ENCODE measurements around the gene SPRR1A.
"Not testable (repeated sequence)": the region's sequence is repeated elsewhere in the genome, so short reads cannot be mapped to it uniquely, and the experiment has no call there.

DNA sequence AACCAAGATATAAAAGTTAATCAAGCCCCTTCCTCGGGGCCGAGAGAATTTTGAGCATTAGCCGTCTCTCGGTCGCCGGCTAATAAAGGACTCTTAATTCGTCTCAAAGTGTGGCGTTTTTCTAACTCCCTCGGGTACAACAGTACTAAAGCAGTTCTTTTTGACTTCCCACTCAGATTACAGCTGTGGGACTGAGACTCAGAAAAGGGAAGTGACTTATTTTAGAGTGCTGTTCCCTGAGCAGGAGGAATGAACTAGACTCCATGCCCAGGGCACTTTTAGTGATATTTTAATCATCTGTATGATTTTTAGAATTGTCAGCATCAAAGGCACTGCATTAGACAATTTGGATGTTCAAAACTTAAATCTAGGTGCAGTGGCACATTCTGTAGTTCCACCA is 38.5 kb downstream of the SPRR1A start:
- not testable (repeated sequence) for TF ChIP-seq SREBF1 (IDR thresholded peaks at IDR 0.05; ENCODE audit: low read length); GABPA (IDR thresholded peaks at IDR 0.05; ENCODE audit: low read depth); SUZ12 (IDR thresholded peaks at IDR 0.05; ENCODE audit: unreplicated experiment); SIN3A (IDR thresholded peaks at IDR 0.05; ENCODE audit: low read depth, low read length); JUNB (IDR thresholded peaks at IDR 0.05); EP300 (IDR thresholded peaks at IDR 0.05; ENCODE audit: borderline replicate concordance in 1 of 2, control insufficient read depth in 1 of 2, low read depth in 2 of 2, low read length in 2 of 2); BCL11A (IDR thresholded peaks at IDR 0.05; ENCODE audit: low read depth, low read length); BCL3 (IDR thresholded peaks at IDR 0.05; ENCODE audit: borderline replicate concordance, insufficient read depth, low read depth, low read length, poor library complexity, severe bottlenecking); BHLHE40 (IDR thresholded peaks at IDR 0.05; ENCODE audit: borderline replicate concordance in 1 of 2, low read depth in 2 of 2, low read length in 1 of 2); E2F4 (IDR thresholded peaks at IDR 0.05; ENCODE audit: low read depth, low read length)
- TF ChIP-seq, protein P1, sequence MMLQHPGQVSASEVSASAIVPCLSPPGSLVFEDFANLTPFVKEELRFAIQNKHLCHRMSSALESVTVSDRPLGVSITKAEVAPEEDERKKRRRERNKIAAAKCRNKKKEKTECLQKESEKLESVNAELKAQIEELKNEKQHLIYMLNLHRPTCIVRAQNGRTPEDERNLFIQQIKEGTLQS (IDR thresholded peaks at IDR 0.05; ENCODE audit: borderline replicate concordance, extremely low read depth, low read depth, low read length), result not testable (repeated sequence)
- TF ChIP-seq, protein P2, sequence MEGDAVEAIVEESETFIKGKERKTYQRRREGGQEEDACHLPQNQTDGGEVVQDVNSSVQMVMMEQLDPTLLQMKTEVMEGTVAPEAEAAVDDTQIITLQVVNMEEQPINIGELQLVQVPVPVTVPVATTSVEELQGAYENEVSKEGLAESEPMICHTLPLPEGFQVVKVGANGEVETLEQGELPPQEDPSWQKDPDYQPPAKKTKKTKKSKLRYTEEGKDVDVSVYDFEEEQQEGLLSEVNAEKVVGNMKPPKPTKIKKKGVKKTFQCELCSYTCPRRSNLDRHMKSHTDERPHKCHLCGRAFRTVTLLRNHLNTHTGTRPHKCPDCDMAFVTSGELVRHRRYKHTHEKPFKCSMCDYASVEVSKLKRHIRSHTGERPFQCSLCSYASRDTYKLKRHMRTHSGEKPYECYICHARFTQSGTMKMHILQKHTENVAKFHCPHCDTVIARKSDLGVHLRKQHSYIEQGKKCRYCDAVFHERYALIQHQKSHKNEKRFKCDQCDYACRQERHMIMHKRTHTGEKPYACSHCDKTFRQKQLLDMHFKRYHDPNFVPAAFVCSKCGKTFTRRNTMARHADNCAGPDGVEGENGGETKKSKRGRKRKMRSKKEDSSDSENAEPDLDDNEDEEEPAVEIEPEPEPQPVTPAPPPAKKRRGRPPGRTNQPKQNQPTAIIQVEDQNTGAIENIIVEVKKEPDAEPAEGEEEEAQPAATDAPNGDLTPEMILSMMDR (IDR thresholded peaks at IDR 0.05 in 2 of 3, conservative IDR thresholded peaks at IDR 0.05 in 1 of 3; ENCODE audit: control insufficient read depth in 2 of 3, extremely low read depth in 1 of 3, insufficient read depth in 1 of 3, low read depth in 3 of 3, low read length in 3 of 3), result not testable (repeated sequence)

Measured in GM12878 (cell line).